Stimulated activated CD8-positive, alpha-beta memory T cell treated with anti-CD3 and anti-CD28 coated beads, Interleukin-7, amount 100 ng/mL, for 24 hours (primary cell): ENCODE measurements around the gene EWSR1.

Experiments
- DNase-seq: peaks from one replicate; pipeline ENCODE4 v3.0.0-alpha.2; 2020; ENCODE audit warnings: low read depth

The EWSR1 gene

DNA sequence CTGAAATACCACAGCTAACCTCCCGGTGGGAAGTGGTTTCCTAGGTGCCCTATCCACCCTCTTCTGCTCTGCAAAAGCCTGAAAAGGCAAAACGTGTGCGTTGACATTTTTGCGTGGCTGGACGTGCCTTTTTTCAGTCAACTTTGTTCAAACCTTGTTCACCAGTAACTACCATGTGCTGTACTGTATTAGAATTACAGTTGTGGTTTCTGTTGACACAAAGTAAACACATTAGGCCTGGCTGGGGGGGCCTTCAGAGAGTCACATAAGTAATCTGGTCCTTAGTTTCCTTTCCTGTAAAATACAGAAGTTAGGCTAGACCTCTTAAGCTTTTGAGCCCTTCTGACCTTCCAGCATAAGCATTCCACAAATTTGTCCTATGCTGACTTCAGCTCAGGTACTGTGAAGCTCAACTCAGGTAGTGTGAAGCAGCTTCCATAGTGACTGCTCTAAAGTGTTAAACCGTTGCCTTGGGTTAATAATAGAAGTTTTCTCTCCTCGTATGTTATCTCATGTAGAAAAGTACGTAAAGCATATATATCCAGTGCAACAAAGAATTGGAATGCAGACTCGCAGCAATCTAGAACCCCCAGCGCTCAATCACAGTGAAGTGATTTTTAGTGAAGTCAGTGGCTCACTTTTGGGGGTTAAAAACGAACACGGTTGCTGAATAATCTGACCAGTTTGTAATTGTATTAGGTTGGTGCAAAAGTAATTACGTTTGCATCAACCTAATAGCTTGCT lies 1.8 kb downstream of the EWSR1 start:
- no peak for DNase-seq

DNA sequence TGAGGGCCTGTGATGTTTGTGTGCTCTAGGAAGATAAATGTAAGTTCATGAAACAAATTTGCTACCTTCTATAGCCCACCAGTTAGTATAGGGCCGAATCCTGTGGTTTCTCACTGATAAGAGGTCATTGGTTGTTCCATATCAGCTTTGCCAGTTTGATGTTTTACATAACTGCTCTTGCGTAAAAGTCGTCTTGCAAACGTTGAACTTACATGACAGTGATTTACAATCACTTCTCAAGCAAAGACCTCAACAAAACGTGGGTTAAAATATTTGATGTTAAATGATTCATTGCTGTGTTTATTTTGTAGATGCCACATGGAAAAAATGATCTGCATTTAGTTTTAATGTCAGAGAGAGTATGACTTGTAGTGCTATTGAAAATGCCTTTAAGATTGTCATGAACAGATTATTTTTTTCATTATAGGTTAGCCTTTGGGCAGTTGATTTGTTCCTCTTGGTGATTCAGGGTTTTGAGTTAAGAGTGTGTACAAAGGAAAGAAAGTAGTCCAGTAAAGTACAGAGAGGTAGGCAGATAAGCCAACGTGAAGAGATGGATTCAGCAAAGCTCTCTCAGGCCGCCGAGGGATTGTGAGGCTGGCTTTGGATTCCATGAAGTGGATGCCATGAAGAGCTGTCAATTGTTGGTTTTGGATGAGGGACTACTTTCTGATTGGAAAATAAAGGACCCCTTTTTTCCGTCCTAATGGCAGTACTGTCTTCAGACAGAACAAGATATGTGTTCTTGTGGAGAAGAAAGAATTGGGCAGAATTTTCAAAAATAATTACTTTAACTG lies 2.6 kb downstream of the EWSR1 start:
- no peak for DNase-seq

- no peak for DNase-seq
These were observed 4.6 kb downstream of the EWSR1 start for GRCh38 chr22:29272624-29273023.

- no peak for DNase-seq
These were observed 7.1 kb downstream of the EWSR1 start for GRCh38 chr22:29275167-29275566.

GRCh38 chr22:29275819-29276565 lies 7.9 kb downstream of the EWSR1 start:
- no peak for DNase-seq

DNA sequence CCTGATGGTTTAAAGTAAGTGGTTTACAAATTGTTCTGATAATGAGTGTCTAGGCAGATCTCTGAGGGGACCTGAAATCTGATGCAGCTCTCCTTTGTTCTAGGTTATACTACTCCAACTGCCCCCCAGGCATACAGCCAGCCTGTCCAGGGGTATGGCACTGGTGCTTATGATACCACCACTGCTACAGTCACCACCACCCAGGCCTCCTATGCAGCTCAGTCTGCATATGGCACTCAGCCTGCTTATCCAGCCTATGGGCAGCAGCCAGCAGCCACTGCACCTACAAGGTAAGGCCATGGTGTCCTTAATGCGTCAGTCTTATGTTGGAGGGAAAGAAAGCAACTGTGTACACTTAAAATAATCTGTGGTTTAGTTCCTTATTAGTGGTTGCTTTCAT lies 9.9 kb downstream of the EWSR1 start:
- no peak for DNase-seq

GRCh38 chr22:29284196-29284595 lies 16.1 kb downstream of the EWSR1 start:
- DNase-seq, result no peak

GRCh38 chr22:29288837-29289236 lies 20.8 kb downstream of the EWSR1 start:
- DNase-seq, result no peak

DNA sequence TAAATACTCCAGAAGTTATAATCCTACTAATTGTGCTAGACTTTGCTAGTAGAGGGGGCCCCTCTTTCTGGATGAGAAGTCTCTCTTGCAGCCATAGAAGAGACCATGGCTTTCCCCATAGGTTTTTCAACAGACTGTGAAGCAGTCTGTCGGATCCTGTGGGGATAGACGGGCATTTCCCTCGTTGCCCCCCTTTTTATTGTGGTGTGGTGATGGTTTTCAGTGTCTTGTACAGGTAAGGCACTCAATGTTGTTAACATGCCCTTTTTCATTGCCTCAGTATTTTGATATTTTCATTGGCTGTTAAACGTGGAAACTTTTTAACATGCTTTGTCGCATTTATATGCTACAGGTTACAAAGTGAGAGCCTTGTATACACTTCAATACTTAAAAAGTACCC lies 22.0 kb downstream of the EWSR1 start:
- DNase-seq, result no peak

GRCh38 chr22:29291215-29291614 lies 23.1 kb downstream of the EWSR1 start:
- DNase-seq, result no peak

DNA sequence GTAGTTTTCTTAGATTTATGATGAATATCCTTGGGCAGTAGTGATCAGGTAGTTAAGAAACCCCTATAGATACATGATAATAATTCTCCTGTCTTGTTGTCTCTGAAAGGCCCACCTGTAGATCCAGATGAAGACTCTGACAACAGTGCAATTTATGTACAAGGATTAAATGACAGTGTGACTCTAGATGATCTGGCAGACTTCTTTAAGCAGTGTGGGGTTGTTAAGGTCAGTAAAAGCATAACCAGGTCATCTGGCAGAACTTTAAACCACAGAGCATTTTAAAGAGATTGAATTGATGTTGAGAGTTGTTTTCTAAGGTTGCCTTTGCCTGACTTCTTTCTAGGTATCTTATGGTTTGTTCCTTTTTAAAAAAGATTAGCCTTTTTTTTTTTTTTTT lies 24.3 kb downstream of the EWSR1 start:
- DNase-seq, result no peak

GRCh38 chr22:29298641-29299040 lies 30.6 kb downstream of the EWSR1 start:
- DNase-seq, result no peak

GRCh38 chr22:29299136-29299900 lies 31.2 kb downstream of the EWSR1 start:
- DNase-seq, result no peak

GRCh38 chr22:29300467-29300806 lies 32.4 kb downstream of the EWSR1 start:
- DNase-seq, result no peak

DNA sequence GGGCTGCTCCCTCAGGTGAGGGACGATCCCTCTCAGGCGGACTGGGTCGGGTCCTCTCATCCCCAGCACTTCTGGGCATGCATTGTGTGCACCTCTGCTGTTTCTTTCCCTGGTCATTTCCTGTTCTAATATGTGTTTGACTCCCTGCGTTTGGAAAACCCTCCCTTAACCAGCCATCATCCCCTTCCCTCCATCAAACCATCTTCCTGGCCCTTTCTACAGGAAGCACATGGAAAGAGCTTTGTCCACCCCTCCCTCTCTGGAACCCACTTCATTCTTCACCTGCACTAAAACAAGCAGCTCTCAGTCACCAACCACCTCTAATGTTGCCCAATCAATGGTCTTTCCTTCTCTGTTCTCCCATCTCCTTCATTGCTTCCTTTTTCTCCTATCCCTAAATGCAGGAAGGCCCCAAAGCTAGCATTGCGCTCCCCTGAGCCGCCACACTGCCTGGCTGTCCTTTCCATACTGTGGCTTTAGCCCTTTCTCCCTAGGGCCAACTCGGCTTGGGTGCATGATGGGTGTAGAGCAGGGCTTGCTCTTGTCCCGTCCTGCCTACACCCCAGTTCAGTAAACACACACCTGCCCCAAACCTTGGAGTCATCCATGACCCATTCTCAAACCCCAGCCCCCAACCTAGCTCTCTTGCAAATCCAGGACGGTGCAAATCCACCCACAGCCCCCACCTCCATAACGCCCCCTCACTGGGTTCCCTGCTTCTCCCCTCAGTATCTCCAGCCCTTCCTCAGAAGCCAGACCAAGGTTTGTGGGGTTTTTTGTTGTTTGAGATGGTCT lies 32.9 kb downstream of the EWSR1 start:
- no peak for DNase-seq

GRCh38 chr22:29301716-29302401 lies 33.8 kb downstream of the EWSR1 start:
- no peak for DNase-seq

DNA sequence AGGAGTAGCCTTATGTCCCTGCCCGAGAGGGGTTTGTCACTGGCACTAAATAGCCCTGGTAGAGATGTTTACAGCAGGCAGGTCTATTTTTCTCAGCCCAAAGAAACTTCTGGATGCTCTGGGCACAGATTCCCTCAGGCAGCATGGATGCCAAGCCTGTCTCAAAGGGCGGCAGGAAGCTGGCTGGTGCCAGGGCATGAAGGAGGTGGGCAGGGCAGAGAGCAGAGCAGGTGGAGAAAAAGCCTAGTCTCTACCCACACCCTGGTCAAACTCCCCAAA lies 34.3 kb downstream of the EWSR1 start:
- DNase-seq, result no peak

DNA sequence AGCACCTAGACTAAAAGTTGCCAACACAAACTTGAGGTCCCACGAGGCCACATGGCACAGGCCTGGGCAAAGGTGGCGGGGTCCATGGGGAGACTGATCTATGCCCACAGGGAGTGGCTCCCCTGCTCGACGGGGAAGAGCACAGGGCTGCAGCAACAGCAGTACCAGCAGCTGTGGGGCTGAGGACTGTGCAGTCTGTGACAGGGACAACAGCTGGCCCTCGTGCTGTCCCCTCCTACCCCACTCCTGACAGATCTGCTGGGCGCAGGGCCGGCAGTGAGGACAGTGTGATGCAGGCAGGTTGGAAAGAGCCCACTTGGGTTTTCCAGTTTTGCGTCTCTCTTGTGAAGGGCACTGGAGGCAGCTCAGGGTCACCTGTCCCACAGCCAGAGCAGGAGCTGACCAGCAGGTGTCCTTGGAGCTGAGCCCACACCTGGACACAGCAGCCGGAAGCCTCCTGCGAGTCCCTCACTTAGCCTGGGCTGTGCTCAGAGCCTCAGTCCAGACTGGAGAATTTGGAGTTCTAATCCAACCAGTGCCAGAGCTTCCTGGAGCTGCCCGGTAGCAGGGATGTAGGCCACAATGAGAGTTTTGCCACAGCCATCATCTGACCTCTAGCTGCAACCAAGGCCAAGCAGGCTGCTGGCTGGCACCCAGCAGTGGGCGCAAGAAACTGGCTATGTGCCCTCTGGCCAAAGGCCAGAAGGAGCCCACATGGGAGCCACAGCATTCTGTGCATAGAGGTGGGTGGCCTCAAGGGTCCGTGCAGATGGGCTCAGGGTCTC lies 34.8 kb downstream of the EWSR1 start:
- no peak for DNase-seq

- DNase-seq, result no peak
These were observed 37.7 kb downstream of the EWSR1 start for GRCh38 chr22:29305836-29306174.

DNA sequence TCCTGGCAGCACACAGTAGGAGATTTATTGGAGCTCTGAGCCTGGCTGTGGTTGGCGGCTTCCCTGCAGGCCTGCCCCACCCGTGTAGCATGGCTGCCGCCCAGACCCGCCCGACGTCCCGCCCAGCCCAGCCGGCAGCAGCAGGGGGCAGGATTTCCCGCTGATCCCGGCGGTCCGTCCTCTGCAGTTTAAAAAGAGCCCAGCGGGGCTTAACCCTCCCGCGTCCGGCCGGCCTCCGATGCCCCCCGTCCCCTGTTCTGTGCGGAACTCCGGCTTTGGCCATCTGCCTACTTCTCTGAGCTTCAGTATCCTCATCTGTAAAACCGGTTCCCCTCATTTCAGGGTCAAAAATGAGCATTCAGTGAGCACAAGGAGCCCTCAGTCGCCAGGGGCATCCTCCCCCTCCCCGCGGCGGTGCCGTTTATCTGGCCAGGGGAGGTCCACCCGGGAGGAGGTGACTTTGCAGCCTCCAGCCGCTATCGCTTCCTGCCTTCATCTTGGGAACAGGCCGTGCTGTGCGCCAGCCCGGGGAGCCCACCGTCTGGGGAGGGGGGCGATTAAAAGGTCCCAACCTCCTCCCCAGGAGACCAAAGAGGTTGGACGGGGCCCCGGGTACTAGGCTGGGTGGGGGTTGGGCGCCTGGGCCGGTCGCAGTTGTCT lies 38.2 kb downstream of the EWSR1 start, which contains the start of gene GAS2L1:
Gene GAS2L1 (plus strand): TSS at position 476 of the 660 bp plus-strand sequence. CDS start 1,456 bp downstream, outside the sequence.
- no peak for DNase-seq
